Measurements from ENCODE around the gene ARL5C.

DNA sequence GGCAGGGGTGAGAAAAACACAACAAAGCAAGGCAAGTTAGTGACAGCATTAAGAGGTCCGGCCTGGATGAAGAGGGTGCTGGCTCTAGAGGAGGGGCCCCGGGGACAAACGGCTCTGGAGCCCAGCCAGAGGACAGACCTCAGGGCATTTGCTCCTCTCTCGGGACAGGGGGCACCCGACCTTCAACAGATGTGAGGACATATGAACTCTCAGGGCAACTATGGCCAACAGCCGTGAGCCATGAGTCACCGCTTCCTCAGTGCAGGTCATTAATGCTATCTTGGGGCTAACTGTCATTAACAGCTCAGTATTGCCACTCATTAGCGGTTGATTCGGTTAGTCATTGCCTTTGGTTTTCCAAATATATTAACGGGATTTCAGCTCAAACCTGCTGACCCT, 9.7 kb upstream of the ARL5C start:
- TF ChIP-seq, protein P1, sequence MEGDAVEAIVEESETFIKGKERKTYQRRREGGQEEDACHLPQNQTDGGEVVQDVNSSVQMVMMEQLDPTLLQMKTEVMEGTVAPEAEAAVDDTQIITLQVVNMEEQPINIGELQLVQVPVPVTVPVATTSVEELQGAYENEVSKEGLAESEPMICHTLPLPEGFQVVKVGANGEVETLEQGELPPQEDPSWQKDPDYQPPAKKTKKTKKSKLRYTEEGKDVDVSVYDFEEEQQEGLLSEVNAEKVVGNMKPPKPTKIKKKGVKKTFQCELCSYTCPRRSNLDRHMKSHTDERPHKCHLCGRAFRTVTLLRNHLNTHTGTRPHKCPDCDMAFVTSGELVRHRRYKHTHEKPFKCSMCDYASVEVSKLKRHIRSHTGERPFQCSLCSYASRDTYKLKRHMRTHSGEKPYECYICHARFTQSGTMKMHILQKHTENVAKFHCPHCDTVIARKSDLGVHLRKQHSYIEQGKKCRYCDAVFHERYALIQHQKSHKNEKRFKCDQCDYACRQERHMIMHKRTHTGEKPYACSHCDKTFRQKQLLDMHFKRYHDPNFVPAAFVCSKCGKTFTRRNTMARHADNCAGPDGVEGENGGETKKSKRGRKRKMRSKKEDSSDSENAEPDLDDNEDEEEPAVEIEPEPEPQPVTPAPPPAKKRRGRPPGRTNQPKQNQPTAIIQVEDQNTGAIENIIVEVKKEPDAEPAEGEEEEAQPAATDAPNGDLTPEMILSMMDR (IDR thresholded peaks at IDR 0.05; ENCODE audit: low read depth, low read length) = no peak
- no peak for TF ChIP-seq EZH2phosphoT487 (IDR thresholded peaks at IDR 0.05; ENCODE audit: low read depth)

All from OCI-LY3 (cell line).